ENCODE data around the gene COL28A1. TPM values are rescaled to one million over a fixed set of nuclear protein-coding genes. Genes with fewer than 3 reads are reported as not detected.

The COL28A1 gene
- total RNA-seq, 1 experiment from 2014 or later = 1.3 TPM

GRCh38 chr7:7452119-7452518, 83.6 kb downstream of the COL28A1 start:
- no peak overlapping the region for H3K27ac Mint-ChIP-seq (ENCODE audit: unreplicated experiment)
- peaks cover 12% of the 10 kb centered on the region for H3K9me3 Mint-ChIP-seq (ENCODE audit: low read depth, unreplicated experiment)
- H3K4me1 Mint-ChIP-seq (ENCODE audit: low read depth, unreplicated experiment) = no peaks in the 10 kb centered on the region
- no peak for DNase-seq
- H3K4me3 Mint-ChIP-seq (ENCODE audit: low read depth, unreplicated experiment) = no peak overlapping the region
- intact Hi-C loops (cut with micrococcal nuclease; ENCODE audit: unreplicated experiment) = no loop called here
- no peaks in the 10 kb centered on the region for H3K36me3 Mint-ChIP-seq (ENCODE audit: insufficient read depth, unreplicated experiment)
- CTCF ChIA-PET = interaction anchor here (0.5 kb wide), 2 partner anchors 9 to 269 kb away, joined by 3 to 6 read pairs; no protein-coding TSS in a partner anchor
- TF ChIP-seq, protein P1, sequence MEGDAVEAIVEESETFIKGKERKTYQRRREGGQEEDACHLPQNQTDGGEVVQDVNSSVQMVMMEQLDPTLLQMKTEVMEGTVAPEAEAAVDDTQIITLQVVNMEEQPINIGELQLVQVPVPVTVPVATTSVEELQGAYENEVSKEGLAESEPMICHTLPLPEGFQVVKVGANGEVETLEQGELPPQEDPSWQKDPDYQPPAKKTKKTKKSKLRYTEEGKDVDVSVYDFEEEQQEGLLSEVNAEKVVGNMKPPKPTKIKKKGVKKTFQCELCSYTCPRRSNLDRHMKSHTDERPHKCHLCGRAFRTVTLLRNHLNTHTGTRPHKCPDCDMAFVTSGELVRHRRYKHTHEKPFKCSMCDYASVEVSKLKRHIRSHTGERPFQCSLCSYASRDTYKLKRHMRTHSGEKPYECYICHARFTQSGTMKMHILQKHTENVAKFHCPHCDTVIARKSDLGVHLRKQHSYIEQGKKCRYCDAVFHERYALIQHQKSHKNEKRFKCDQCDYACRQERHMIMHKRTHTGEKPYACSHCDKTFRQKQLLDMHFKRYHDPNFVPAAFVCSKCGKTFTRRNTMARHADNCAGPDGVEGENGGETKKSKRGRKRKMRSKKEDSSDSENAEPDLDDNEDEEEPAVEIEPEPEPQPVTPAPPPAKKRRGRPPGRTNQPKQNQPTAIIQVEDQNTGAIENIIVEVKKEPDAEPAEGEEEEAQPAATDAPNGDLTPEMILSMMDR (IDR thresholded peaks at IDR 0.05; ENCODE audit: unreplicated experiment) = no peak
- BruUV-seq (replicated peaks) = no TSS peak
- no peaks in the 10 kb centered on the region for H3K27me3 Mint-ChIP-seq (ENCODE audit: unreplicated experiment)

DNA sequence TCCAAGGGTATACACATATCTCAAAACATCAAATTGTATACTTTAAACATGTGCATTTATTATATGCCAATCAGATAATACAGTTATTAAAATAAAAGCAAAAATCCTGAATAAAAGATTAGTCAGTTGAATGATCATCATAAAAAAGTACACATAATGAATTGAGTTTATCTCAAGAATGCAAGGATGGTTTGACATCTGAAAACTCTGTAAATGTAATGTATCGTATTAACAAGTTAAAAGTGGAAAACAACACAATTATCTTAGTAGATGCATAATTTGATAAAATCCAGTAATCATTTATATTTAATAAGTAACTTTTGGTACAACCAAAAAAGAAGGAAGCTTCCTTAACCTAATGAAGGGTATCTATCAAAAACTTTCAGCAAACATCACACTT, 86.6 kb downstream of the COL28A1 start:
- Mint-ChIP-seq H3K4me3 (ENCODE audit: low read depth, unreplicated experiment) (no peak overlapping the region), H3K4me1 (ENCODE audit: low read depth, unreplicated experiment) (no peaks in the 10 kb centered on the region), H3K27ac (ENCODE audit: unreplicated experiment) (no peak overlapping the region), H3K36me3 (ENCODE audit: insufficient read depth, unreplicated experiment) (no peaks in the 10 kb centered on the region), H3K27me3 (ENCODE audit: unreplicated experiment) (no peaks in the 10 kb centered on the region), H3K9me3 (ENCODE audit: low read depth, unreplicated experiment) (peaks cover 14% of the 10 kb centered on the region)
- no peak for DNase-seq
- BruUV-seq (replicated peaks) = no TSS peak
- CTCF ChIA-PET = no interaction called here
- intact Hi-C loops (cut with micrococcal nuclease; ENCODE audit: unreplicated experiment) = no loop called here
- TF ChIP-seq, protein P1 (IDR thresholded peaks at IDR 0.05; ENCODE audit: unreplicated experiment) = no peak

GRCh38 chr7:7446616-7447015, 89.1 kb downstream of the COL28A1 start:
- no peak overlapping the region for H3K4me3 Mint-ChIP-seq (ENCODE audit: low read depth, unreplicated experiment)
- CTCF ChIA-PET = no interaction called here
- intact Hi-C loops (cut with micrococcal nuclease; ENCODE audit: unreplicated experiment) = no loop called here
- TF ChIP-seq, protein P1 (IDR thresholded peaks at IDR 0.05; ENCODE audit: unreplicated experiment) = no peak
- DNase-seq = no peak
- no peaks in the 10 kb centered on the region for H3K27me3 Mint-ChIP-seq (ENCODE audit: unreplicated experiment)
- H3K27ac Mint-ChIP-seq (ENCODE audit: unreplicated experiment) = no peak overlapping the region
- no peaks in the 10 kb centered on the region for H3K36me3 Mint-ChIP-seq (ENCODE audit: insufficient read depth, unreplicated experiment)
- peaks cover 17% of the 10 kb centered on the region for H3K9me3 Mint-ChIP-seq (ENCODE audit: low read depth, unreplicated experiment)
- no TSS peak for BruUV-seq (replicated peaks)
- no peaks in the 10 kb centered on the region for H3K4me1 Mint-ChIP-seq (ENCODE audit: low read depth, unreplicated experiment)

GRCh38 chr7:7443806-7444350, 91.8 kb downstream of the COL28A1 start:
- no peak for DNase-seq
- Mint-ChIP-seq H3K9me3 (ENCODE audit: low read depth, unreplicated experiment) (peaks cover 13% of the 10 kb centered on the region), H3K4me1 (ENCODE audit: low read depth, unreplicated experiment) (peaks cover 4% of the 10 kb centered on the region), H3K27me3 (ENCODE audit: unreplicated experiment) (no peaks in the 10 kb centered on the region), H3K27ac (ENCODE audit: unreplicated experiment) (no peak overlapping the region), H3K4me3 (ENCODE audit: low read depth, unreplicated experiment) (no peak overlapping the region), H3K36me3 (ENCODE audit: insufficient read depth, unreplicated experiment) (no peaks in the 10 kb centered on the region)
- TF ChIP-seq, protein P1 (IDR thresholded peaks at IDR 0.05; ENCODE audit: unreplicated experiment) = no peak
- intact Hi-C loops (cut with micrococcal nuclease; ENCODE audit: unreplicated experiment) = no loop called here
- CTCF ChIA-PET = interaction anchor here (0.6 to 1.1 kb wide), 4 partner anchors 15 to 631 kb away, joined by 4 to 7 read pairs (median 6); no protein-coding TSS in a partner anchor
- no TSS peak for BruUV-seq (replicated peaks)
